GM18502 (cell line): ENCODE results near the gene TMPRSS7.

Source experiments
- ATAC-seq: cut with Tn5 transposase; IDR thresholded peaks from one replicate; pipeline ENCODE4 v1.9.1; 2021; ENCODE audit warnings: mild to moderate bottlenecking; ENCODE audit not compliant: unreplicated experiment, poor library complexity

The TMPRSS7 gene, protein sequence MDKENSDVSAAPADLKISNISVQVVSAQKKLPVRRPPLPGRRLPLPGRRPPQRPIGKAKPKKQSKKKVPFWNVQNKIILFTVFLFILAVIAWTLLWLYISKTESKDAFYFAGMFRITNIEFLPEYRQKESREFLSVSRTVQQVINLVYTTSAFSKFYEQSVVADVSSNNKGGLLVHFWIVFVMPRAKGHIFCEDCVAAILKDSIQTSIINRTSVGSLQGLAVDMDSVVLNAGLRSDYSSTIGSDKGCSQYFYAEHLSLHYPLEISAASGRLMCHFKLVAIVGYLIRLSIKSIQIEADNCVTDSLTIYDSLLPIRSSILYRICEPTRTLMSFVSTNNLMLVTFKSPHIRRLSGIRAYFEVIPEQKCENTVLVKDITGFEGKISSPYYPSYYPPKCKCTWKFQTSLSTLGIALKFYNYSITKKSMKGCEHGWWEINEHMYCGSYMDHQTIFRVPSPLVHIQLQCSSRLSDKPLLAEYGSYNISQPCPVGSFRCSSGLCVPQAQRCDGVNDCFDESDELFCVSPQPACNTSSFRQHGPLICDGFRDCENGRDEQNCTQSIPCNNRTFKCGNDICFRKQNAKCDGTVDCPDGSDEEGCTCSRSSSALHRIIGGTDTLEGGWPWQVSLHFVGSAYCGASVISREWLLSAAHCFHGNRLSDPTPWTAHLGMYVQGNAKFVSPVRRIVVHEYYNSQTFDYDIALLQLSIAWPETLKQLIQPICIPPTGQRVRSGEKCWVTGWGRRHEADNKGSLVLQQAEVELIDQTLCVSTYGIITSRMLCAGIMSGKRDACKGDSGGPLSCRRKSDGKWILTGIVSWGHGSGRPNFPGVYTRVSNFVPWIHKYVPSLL

DNA sequence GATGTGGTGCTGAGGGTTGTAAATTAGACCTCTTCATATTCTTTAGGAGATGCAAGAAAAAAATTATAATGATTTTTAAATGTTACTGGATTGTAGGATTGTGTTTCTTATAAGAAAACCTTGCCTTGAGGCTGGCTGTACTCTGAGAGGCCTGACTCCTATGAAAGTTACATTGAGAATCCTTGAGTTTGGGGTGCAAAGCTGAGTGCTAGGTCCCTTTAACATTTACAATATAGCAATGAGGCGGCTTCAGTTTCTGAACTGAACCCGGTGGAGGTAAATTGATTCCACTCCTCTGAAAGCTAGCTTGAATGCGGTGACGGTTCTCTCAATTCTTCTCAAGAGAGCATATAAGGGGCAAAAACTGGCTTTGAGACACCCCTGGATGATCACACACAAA is at the start of gene TMPRSS7:
TSS of gene TMPRSS7 (plus strand) at position 301 of the 400 bp plus-strand sequence. CDS start 110 bp downstream, outside the sequence.
- ATAC-seq = no peak

GRCh38 chr3:111986800-111987199 is 47.7 kb upstream of the TMPRSS7 start:
- no peak for ATAC-seq

GRCh38 chr3:111989061-111989678 is 45.4 kb upstream of the TMPRSS7 start:
- peak; percentile 94 for ATAC-seq

- no peak for ATAC-seq
Observed at GRCh38 chr3:111993038-111993437, 41.5 kb upstream of the TMPRSS7 start.

GRCh38 chr3:111998636-111999483 is 35.7 kb upstream of the TMPRSS7 start, which contains the start of gene TAGLN3:
Gene TAGLN3 (plus strand): TSS chr3:111998922. CDS start chr3:111999423, 501 bp downstream.
- peak; percentile 71 for ATAC-seq

DNA sequence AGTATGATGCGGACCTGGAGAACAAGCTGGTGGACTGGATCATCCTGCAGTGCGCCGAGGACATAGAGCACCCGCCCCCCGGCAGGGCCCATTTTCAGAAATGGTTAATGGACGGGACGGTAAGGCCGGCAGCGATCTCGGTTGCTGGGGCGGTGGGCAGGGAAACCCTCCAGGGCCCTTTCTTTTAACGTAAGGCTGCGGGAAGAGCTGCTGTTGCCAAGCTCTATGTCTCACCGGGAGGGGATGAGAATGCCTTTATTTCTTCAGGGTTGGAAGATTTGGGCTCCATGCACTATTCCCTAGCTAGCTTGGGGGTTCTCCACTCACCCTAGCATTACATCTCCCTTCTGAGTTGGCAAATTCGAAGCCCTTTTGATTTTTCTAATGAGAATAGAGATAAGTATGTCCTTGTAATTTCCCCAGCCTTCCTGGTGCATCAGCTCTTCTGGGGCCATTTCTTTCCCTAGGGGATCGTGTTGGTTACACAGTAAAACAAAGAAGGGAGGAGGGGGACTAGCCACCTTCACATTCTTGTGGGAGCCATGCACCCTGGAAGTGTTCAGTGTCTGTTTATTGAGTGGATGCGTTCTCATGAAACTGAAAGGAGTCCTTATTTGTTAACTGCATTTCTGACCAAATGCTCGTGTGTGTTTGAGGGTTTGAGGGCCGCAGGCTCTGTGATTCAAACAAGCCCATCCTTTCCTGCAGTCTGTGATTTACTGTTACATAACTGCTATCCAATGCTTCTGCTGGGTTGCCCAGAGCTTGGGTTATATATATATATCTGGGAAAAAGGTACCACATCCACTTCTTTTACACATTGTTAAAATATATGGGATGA is 34.8 kb upstream of the TMPRSS7 start:
- peak; percentile 17 for ATAC-seq

DNA sequence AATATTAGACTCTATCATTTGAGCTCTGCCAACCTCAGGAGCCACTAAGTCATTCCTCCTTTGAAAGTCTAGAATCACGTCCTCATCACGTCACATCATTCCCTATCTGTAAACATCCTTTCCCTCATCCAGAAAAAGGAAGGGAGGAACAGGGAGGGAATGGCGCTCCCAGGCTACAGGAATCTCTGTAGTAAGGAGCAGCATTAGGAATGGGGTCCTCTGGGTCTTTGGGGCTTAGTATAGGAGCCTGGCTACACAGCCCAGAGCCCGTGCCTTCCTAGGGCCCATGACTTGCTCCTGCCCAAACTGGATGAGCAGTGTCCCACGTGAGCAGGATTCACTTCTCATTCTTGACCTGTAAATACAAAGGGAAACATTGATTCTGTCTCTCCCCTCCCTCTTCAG is 34.2 kb upstream of the TMPRSS7 start:
- no peak for ATAC-seq

DNA sequence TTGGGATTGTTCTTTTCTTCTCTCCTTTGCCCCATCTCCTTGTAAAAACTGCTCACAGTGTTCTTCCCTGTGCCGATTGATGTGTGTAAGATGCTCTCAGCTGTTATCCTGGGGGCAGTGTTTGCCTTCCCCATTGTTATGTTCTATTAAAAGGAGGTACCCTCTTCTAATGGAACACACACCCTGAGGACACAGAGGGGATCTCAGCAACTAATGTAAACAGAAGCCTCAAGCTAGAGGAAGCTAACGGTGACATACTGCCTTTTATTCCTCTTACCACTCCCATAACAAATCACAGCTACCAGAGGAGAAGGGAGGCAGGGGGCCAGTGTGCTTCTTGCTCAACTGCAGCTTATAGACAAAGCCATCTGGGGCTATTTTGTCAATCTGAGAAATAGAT is 33.6 kb upstream of the TMPRSS7 start:
- no peak for ATAC-seq

GRCh38 chr3:112001526-112001925 is 33.0 kb upstream of the TMPRSS7 start:
- ATAC-seq = no peak

GRCh38 chr3:112002096-112002971 is 32.2 kb upstream of the TMPRSS7 start:
- no peak for ATAC-seq

DNA sequence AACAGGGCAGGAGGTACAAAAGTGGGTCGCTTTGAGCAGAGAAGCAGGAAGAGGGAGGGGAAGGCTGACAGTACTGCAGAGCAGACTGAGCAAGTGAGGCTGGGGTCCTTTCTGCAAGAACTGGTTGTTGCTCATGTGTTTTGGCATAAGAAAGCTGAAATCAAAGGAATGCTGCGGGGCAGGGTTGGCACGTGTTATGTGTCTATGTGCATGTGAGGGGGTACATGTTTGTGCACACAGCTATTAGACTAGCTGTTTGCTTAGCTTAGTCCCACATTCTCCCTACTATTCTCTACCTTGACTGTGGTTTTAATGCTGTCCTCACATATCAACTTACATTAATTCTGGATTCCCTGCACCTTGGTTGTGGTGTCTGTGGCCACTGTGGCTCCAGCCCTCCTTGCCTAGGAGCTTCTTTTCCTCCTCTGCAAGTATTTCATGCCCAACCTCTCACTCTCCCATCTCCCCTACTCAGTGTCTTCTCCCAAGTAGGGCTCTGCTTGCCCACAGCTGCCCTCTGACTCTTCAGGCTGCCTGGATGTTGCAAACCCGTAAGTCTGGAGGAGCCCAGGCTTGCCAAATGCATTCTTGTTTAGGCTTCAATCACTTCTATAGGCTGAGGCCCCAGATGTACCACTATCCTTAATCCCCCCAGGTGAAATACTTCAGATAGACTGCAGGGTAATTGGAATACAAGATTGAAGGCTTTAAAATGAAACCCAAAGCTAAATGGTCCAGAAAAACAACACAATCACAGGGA is 31.0 kb upstream of the TMPRSS7 start:
- no peak for ATAC-seq

DNA sequence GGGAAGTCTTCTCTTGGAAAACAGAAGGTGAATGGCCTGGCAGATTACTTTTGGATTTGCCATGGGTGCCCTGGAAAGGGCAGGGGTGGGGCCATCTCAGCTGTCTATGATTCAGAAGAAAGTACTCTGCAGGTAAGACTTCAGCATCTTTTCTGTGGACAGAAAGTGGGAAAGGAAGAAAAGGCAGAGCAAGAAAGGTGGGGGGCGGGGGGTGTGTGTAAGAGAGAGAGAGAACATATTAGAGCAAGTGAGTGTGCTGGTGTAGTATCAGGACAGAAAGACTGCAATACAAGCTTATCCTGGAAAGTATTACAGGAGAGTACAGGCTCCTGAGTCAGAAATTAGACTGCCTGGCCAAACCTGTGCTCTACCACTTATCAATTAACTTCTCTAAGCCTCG is 30.3 kb upstream of the TMPRSS7 start:
- no peak for ATAC-seq

DNA sequence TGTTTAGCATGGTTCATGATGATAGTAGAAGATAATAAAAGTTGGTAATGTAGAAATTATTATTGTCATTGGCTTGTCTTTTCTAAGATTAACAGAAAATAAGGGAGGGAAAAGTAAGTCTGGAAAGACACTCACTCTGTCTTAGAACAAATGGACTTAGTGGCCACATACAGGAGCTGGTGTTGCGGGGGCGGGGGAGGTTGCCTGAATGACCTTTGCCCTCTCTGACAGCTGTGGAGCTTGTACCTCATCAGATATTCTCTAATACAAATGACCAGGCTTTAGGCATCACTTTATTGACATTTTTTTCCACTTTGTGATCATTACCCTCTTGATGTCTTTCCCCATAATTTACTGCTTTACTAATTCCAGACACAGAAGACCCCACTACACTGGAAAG is 29.9 kb upstream of the TMPRSS7 start:
- no peak for ATAC-seq

DNA sequence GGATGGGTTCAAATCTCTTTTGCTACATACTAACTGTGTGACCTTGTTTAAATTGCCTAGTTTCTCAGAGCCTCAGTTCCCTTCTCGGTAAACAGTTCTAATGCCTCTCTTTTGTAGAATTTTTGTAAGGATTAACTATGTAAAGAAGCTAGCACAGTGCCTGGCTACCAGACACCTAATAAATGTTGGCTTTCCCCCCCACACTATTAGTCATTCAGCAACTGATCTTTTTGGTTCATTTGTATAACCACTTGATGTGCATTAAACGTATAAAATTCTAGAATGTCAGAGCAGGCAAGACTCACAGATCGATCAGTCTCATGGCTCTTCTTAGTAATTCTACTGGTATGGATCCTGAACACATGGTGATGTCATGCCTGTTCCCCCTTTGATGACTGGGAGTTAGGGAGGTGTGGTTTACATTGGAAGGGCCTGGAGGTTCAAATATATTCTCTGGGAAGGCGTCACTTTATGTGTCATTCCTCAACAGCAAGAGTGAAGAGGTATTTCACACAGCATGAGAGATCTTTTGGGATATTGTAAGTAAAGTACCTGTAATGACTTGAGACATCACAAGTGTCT is 29.4 kb upstream of the TMPRSS7 start:
- ATAC-seq = no peak

DNA sequence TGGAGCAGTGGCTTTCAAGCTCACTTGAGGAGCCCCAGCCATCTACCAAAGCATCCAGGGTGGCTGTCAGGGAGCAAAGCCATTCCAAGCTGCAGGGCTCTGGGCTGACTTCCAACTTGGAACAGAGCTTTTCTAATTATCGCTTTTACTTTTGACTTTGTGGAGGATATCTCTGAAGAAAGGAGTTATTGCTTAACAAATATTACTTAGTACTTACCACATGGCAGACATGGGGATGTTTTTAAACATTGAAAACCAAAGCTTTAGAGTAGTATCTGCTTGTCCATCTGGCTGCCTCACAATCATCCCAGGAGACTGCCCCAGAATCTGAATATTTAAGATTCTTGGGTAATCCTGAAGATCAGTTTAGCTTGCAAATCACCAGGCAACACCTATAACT is 26.9 kb upstream of the TMPRSS7 start:
- no peak for ATAC-seq

DNA sequence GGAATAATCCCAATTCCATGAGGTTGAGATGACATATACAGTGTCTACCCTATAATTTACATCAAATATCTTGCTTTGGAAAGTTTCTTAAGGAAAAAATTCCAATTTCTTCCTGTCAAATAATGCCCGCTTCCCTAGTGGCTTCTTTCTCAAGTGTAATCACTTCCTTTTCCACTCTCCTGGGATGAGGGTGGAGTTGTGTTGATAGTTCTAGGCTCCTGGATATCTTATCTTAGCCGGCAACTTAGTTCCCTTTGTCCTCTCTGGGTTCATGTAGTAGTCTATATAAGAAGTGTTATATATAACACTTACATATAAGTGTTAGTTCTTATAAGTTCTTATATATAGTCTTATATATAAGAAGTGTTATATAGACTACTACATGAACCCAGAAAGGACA is 24.9 kb upstream of the TMPRSS7 start:
- no peak for ATAC-seq

- ATAC-seq = no peak
Observed at GRCh38 chr3:112010636-112011035, 23.9 kb upstream of the TMPRSS7 start.
